Upper lobe of left lung (tissue), 6 donors: ENCODE measurements around the gene EHD2. TPM values are rescaled to one million over a fixed set of nuclear protein-coding genes. Genes with fewer than 3 reads are reported as not detected.
"Not testable (repeated sequence)": the region's sequence is repeated elsewhere in the genome, so short reads cannot be mapped to it uniquely, and the experiment has no call there.

Experiments
- ATAC-seq, 2 donors: fragments of 200-7000 bp; cut with Tn5 transposase; one replicate each; pipeline ENCODE4 v1.9.1; 2022; ENCODE audit warnings: mild to moderate bottlenecking in 2 of 2, moderate library complexity in 2 of 2; ENCODE audit not compliant: low FRiP score in 2 of 2
- DNase-seq, 2 donors: peaks; one replicate each; pipeline ENCODE4 v3.0.0-alpha.2; 2019 to 2020
- H3K27ac ChIP-seq, 4 donors: fragments of 200-600 bp; sonication (generic); one replicate each; pipeline ENCODE4 v1.5.1; 2016 to 2019
- H3K27me3 ChIP-seq, 4 donors: fragments of 200-600 bp; sonication (generic); one replicate each; pipeline ENCODE4 v1.5.1; 2017 to 2019
- H3K36me3 ChIP-seq, 4 donors: fragments of 200-600 bp; sonication (generic); one replicate each; pipeline ENCODE4 v1.5.1; 2016 to 2019
- H3K4me1 ChIP-seq, 4 donors: fragments of 200-600 bp; sonication (generic); one replicate each; pipeline ENCODE4 v1.5.1; 2018 to 2019
- H3K4me3 ChIP-seq, 4 donors: fragments of 200-600 bp; sonication (generic); one replicate each; pipeline ENCODE4 v1.5.1; 2017 to 2019; ENCODE audit warnings: mild to moderate bottlenecking in 2 of 4, moderate library complexity in 1 of 4
- H3K9me3 ChIP-seq, 4 donors: fragments of 200-600 bp; sonication (generic); one replicate each; pipeline ENCODE4 v1.5.1; 2018 to 2019
- EP300 ChIP-seq, 4 donors: sonication (generic); formaldehyde crosslinking; IDR thresholded peaks; one replicate each; pipeline ENCODE4 v1.5.1; 2017; ENCODE audit warnings: antibody characterized with exemption in 4 of 4, control low read depth in 2 of 4
- POLR2A ChIP-seq, 4 donors: fragments of 450-650 bp; IDR thresholded peaks; one replicate each; pipeline ENCODE4 v1.5.1; 2016 to 2017; ENCODE audit warnings: antibody characterized with exemption in 4 of 4, mild to moderate bottlenecking in 2 of 4
- POLR2AphosphoS5 ChIP-seq, 2 donors: sonication (generic); formaldehyde crosslinking; IDR thresholded peaks; one replicate each; pipeline ENCODE4 v1.5.1; 2017; ENCODE audit warnings: antibody characterized with exemption in 2 of 2
- WGBS, 2 donors: methylation state at CpG; one replicate each; pipeline ENCODE4 v1.1.5; 2017 to 2018; 5-methylcytosine and 5-hydroxymethylcytosine counted together
- total RNA-seq, 6 donors: library from RNA; depleted of rRNA in 4 of 6; stranded (reverse); fragments of >200 nt in 4 of 6; gene quantifications; one replicate each; pipeline versions ENCODE4 v1.1.0 to v1.2.1, GENCODE V29; 2016 to 2021
- TF ChIP-seq, protein P1 (sequence below), 6 experiments: fragments of 450-650 bp in 4 of 6; fragments of 200-600 bp in 2 of 6; sonication (generic) in 2 of 6; IDR thresholded peaks; one replicate each; pipeline ENCODE4 v1.5.1; 2016 to 2019; ENCODE audit warnings: antibody characterized with exemption in 6 of 6
- donor health status: DM: no; HTN: no; CAD: no; lungs with moderate emphysema.
- donor health status: DM: no; HTN: yes; CAD: no; lungs with severe emphysema.

The EHD2 gene
- total RNA-seq, 6 donors from 2014 or later, result 80.7 to 426 (median 181) TPM

DNA sequence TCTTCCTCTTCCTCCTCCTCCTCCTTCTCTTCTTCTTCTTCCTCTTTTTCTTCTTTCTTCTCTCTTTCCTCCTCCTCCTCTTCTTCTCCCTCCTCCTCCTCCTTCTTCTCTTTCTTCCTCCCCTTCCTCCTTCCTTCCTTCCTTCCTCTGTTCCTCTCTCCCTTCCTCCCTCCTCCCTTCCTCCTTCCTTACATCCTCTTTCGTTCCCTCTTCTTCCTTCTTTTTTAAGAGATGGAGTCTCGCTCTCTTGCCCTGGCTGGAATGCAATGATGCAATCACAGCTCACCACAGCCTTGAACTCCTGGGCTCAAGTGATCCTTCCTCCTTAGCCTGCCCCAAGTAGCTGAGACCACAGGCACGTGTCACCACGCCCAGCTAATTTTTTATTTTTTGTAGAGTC is 13.2 kb downstream of the EHD2 start:
- peak overlapping the region; percentile 79 to 90 (median 84) for H3K27ac ChIP-seq

DNA sequence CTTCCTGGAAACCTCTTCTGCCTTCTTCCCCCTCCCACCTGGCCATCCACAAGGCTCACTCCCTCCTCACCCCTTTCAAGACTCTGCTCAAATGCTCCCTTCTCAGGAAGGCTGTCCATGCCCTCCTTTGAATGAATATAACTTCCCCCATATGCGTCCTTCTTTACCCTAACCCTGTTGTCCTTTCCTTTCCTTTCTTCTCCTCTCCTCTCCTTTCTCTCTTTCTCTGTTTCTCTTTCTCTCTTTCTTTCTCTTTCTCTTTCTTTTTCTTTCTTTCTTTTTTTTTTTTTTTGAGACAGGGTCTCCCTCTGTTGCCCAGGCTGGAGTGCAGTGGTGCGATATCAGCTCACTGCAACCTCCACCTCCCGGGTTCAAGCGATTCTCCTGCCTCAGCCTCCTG is 15.1 kb downstream of the EHD2 start:
- not testable (repeated sequence) for ATAC-seq, H3K4me3 ChIP-seq, H3K9me3 ChIP-seq, H3K27me3 ChIP-seq, DNase-seq
- Histone ChIP-seq H3K36me3 (peaks cover 0 to 65% (median 15%) of the 10 kb centered on the region in 4 donors), H3K27ac (peak overlapping the region; percentile 80 to 90 (median 87)), H3K4me1 (peaks cover 55 to 69% (median 63%) of the 10 kb centered on the region in 4 donors)
- WGBS, 2 donors, result 91 to 93% methylated on average over 4 of the region's 4 CpGs

More for the DNA sequence above, 13.2 kb downstream of the EHD2 start:
- ATAC-seq (no peak), DNase-seq (peak in 1 of 2 donors; percentile 56)
- H3K4me3 ChIP-seq, result no peak overlapping the region
- 20 to 43% methylated on average over 4 of the region's 4 CpGs for WGBS, 2 donors
- H3K27me3 ChIP-seq, result no peaks in the 10 kb centered on the region
- TF ChIP-seq, protein P1, sequence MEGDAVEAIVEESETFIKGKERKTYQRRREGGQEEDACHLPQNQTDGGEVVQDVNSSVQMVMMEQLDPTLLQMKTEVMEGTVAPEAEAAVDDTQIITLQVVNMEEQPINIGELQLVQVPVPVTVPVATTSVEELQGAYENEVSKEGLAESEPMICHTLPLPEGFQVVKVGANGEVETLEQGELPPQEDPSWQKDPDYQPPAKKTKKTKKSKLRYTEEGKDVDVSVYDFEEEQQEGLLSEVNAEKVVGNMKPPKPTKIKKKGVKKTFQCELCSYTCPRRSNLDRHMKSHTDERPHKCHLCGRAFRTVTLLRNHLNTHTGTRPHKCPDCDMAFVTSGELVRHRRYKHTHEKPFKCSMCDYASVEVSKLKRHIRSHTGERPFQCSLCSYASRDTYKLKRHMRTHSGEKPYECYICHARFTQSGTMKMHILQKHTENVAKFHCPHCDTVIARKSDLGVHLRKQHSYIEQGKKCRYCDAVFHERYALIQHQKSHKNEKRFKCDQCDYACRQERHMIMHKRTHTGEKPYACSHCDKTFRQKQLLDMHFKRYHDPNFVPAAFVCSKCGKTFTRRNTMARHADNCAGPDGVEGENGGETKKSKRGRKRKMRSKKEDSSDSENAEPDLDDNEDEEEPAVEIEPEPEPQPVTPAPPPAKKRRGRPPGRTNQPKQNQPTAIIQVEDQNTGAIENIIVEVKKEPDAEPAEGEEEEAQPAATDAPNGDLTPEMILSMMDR (IDR thresholded peaks at IDR 0.05), result no peak
- TF ChIP-seq POLR2AphosphoS5 (IDR thresholded peaks at IDR 0.05) (peak in 1 of 2 donors; percentile 25), EP300 (IDR thresholded peaks at IDR 0.05) (peak in 1 of 4 donors; percentile 19), POLR2A (IDR thresholded peaks at IDR 0.05) (no peak)
- H3K9me3 ChIP-seq, result no peaks in the 10 kb centered on the region
- H3K4me1 ChIP-seq, result peaks cover 62 to 75% (median 69%) of the 10 kb centered on the region in 4 donors
- peaks cover 0 to 57% (median 13%) of the 10 kb centered on the region in 4 donors for H3K36me3 ChIP-seq

DNA sequence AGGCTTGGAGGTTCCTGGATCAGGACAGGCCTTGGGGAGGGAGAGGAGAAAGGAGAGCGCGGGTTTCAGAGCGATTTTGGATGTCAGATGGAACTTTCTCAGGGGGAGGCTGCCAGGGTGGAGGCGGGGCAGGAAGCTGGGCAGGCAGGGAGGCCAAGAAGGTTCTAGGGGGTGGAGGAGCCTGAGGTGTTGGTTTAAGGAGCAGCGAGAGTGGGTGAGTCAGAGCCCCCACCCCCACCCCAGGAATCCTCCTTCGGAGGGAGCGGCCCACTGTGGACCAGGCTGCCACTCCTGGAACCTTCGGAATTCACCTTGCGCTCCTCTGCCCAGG is 16.2 kb downstream of the EHD2 start:
- WGBS, 2 donors, result 4 to 8% methylated on average over 9 of the region's 9 CpGs
- peak; percentile 69 to 86 for DNase-seq
- H3K4me1 ChIP-seq, result peaks cover 47 to 60% (median 53%) of the 10 kb centered on the region in 4 donors
- H3K4me3 ChIP-seq, result peak overlapping the region in 3 of 4 donors; percentile 33 to 40 (median 39)
- peaks cover 0 to 69% (median 15%) of the 10 kb centered on the region in 4 donors for H3K36me3 ChIP-seq
- no peaks in the 10 kb centered on the region for H3K9me3 ChIP-seq
- H3K27me3 ChIP-seq, result no peaks in the 10 kb centered on the region
- ATAC-seq, result peak; percentile 88 to 93
- peak overlapping the region; percentile 80 to 90 (median 87) for H3K27ac ChIP-seq
- TF ChIP-seq EP300 (IDR thresholded peaks at IDR 0.05) (peak in 2 of 4 donors; percentile 25 to 46), POLR2A (IDR thresholded peaks at IDR 0.05) (no peak), POLR2AphosphoS5 (IDR thresholded peaks at IDR 0.05) (peak in 1 of 2 donors; percentile 30)
- TF ChIP-seq, protein P1 (IDR thresholded peaks at IDR 0.05), result no peak

DNA sequence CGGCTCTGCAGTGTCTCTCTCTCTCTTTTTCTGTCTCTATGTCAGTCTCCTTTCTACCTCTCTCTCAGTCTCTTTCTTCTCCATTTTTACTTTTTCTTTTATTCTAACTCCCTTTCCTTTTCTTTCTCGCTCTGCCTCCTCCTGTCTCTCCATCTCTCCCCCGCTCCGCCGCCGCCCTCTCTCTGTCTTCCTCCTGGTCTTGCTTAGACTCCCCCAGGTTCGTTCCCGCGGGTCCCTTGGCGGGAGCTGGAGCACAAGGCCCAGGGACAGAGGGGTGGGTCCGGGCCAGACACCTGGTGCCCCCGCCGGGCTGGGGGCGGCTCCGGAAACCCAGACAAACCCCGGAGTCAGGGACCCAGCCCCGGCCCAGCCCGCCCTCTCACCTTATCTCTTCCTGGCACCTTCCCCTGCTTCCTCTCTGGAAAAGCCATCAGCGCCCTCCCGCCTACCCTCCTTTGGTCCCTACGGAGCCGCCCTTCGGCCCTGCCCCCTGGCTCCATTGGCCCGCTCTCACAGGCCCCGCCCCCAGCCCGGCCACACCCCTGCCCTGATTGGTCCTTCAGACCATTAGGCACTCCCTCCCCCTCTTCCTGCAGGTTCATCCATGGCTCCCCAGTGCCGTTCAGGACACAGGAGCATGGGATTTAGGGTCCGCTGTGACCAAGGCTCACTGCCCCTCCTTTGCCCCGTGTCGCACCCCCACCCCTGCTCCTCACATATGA is 16.7 kb downstream of the EHD2 start:
- whole genome bisulfite sequencing, 2 donors, result 14 to 24% methylated on average over 25 to 26 of the region's 30 CpGs
- Histone ChIP-seq H3K4me1 (peaks cover 43 to 58% (median 50%) of the 10 kb centered on the region in 4 donors), H3K9me3 (no peaks in the 10 kb centered on the region), H3K27me3 (no peaks in the 10 kb centered on the region), H3K36me3 (peaks cover 0 to 72% (median 15%) of the 10 kb centered on the region in 4 donors), H3K27ac (peak overlapping the region; percentile 80 to 90 (median 87)), H3K4me3 (peak overlapping the region in 3 of 4 donors; percentile 33 to 40 (median 39))
- TF ChIP-seq POLR2A (IDR thresholded peaks at IDR 0.05) (peak in 1 of 4 donors; percentile 25), POLR2AphosphoS5 (IDR thresholded peaks at IDR 0.05) (peak in 1 of 2 donors; percentile 71), EP300 (IDR thresholded peaks at IDR 0.05) (peak in 1 of 4 donors; percentile 27)
- TF ChIP-seq, protein P1 (IDR thresholded peaks at IDR 0.05), result no peak
- DNase-seq (peak; percentile 89 to 95), ATAC-seq (peak; percentile 75 to 92)

DNA sequence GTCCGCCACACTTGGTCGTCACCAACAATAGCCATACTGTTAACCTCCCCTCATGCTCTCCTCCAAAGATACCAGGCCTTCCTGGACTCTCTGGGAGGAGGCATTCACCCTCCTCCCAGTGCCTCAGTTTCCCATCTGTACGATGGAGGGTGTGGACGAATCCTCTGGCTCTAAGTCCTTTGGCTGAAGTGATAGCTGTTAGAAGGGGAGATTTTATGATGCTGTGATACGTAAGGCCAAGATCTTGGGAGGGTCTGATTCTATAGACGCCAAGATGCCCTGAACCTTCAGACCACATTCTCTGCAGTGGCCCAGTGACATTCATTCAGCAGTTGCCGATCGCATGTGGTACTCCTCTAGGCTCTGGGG is 17.3 kb downstream of the EHD2 start:
- ATAC-seq (no peak), DNase-seq (no peak)
- Histone ChIP-seq H3K4me1 (peaks cover 43 to 61% (median 47%) of the 10 kb centered on the region in 4 donors), H3K36me3 (peaks cover 0 to 77% (median 14%) of the 10 kb centered on the region in 4 donors), H3K27me3 (no peaks in the 10 kb centered on the region), H3K27ac (peak overlapping the region; percentile 80 to 90 (median 87)), H3K9me3 (no peaks in the 10 kb centered on the region), H3K4me3 (peak overlapping the region in 1 of 4 donors; percentile 40)
- TF ChIP-seq POLR2AphosphoS5 (IDR thresholded peaks at IDR 0.05) (no peak), POLR2A (IDR thresholded peaks at IDR 0.05) (no peak), EP300 (IDR thresholded peaks at IDR 0.05) (no peak)
- TF ChIP-seq, protein P1 (IDR thresholded peaks at IDR 0.05), result no peak
- 90 to 95% methylated on average over 6 to 8 of the region's 8 CpGs for WGBS, 2 donors
